Memory B cell (primary cell): Measurements from ENCODE around the gene PCK2.
"Not testable (repeated sequence)": the region's sequence is repeated elsewhere in the genome, so short reads cannot be mapped to it uniquely, and the experiment has no call there.

Experiments used
- ATAC-seq: fragments of 150-1000 bp; cut with Tn5 transposase; 2 replicates; pipeline ENCODE4 v1.10.0; 2021; ENCODE audit warnings: low read depth, mild to moderate bottlenecking, moderate library complexity
- DNase-seq, 2 donors: peaks; one replicate each; pipeline ENCODE4 v3.0.0; 2022; ENCODE audit warnings: low spot score in 2 of 2
- H3K27ac Mint-ChIP-seq: one replicate; pipeline ENCODE4 v1.8.0; 2022; ENCODE audit warnings: mild to moderate bottlenecking, moderate library complexity, mixed read lengths
- H3K27me3 Mint-ChIP-seq: one replicate; pipeline ENCODE4 v1.8.0; 2022; ENCODE audit warnings: mixed read lengths
- H3K36me3 Mint-ChIP-seq: one replicate; pipeline ENCODE4 v1.8.0; 2022; ENCODE audit warnings: mild to moderate bottlenecking, mixed read lengths
- H3K4me1 Mint-ChIP-seq: one replicate; pipeline ENCODE4 v1.8.0; 2022; ENCODE audit warnings: mixed read lengths
- H3K4me3 Mint-ChIP-seq: one replicate; pipeline ENCODE4 v1.8.0; 2022; ENCODE audit warnings: mild to moderate bottlenecking, moderate library complexity, mixed read lengths
- H3K9me3 Mint-ChIP-seq: one replicate; pipeline ENCODE4 v1.8.0; 2022; ENCODE audit warnings: mixed read lengths

Gene PCK2

GRCh38 chr14:24103451-24103850, 9.3 kb downstream of the PCK2 start:
- no peaks in the 10 kb centered on the region for H3K9me3 Mint-ChIP-seq
- H3K4me1 Mint-ChIP-seq = peaks cover 2% of the 10 kb centered on the region
- H3K4me3 Mint-ChIP-seq = no peak overlapping the region
- no peak overlapping the region for H3K27ac Mint-ChIP-seq
- no peak for ATAC-seq
- H3K27me3 Mint-ChIP-seq = no peaks in the 10 kb centered on the region
- DNase-seq = no peak
- peaks cover 19% of the 10 kb centered on the region for H3K36me3 Mint-ChIP-seq

DNA sequence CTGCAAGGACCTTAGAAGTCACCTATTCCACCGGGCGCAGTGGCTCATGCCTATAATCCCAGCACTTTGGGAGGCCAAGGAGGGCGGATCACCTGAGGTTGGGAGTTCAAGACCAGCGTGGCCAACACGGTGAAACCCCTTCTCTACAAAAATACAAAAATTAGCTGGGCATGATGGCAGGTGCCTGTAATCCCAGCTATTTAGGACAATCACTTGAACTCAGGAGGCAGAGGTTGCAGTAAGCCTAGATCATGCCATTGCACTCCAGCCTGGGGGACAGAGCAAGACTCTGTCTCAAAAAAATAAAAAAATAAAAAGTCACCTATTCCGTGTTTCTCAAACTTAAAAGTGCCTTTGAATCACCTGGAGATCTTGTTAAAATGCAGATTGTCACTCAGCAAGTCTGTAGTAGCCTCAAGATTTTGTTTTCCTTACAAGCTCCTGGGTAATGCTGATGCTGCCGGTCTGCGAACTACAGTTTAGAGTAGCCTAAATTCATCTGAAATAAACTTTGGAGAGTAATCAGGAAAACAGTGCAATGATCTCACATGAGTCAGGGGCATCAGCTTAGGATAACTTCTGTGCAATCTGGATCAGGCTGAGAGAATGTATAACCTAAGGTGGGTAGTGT, 11.6 kb downstream of the PCK2 start:
- ATAC-seq, H3K27ac Mint-ChIP-seq, H3K9me3 Mint-ChIP-seq, H3K27me3 Mint-ChIP-seq, H3K36me3 Mint-ChIP-seq, H3K4me1 Mint-ChIP-seq, H3K4me3 Mint-ChIP-seq, DNase-seq: not testable (repeated sequence)

- no peak for DNase-seq
- peaks cover 9% of the 10 kb centered on the region for H3K36me3 Mint-ChIP-seq
- no peaks in the 10 kb centered on the region for H3K27me3 Mint-ChIP-seq
- peaks cover 7% of the 10 kb centered on the region for H3K4me1 Mint-ChIP-seq
- no peak for ATAC-seq
- no peak overlapping the region for H3K27ac Mint-ChIP-seq
- H3K4me3 Mint-ChIP-seq = no peak overlapping the region
- no peaks in the 10 kb centered on the region for H3K9me3 Mint-ChIP-seq
Observed at GRCh38 chr14:24106672-24107271, 12.7 kb downstream of the PCK2 start.

DNA sequence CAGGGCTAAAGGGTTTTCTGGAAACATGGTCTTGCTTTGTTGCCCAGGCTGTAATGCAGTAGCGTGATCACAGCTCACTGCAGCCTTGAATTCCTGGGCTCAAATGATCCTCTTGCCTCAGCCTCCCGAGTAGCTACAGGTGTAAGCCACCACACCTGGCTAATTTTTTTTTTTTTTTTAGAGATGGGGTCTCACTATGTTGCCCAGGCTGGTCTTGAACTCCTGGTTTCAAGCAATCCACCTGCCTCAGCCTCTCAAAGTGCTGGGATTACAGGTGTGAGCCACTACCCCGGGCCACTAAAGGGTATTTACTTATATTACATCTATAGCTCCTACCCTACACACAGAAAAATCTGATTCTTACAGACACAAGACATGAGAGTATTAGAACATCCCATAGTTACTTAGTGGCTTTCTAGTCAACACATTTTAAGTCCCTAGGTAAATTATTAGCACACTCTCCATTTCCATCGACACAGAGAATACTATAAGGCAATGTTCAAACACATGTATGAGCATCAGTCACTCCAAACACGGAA, 14.3 kb downstream of the PCK2 start:
- peak; percentile 10 for ATAC-seq
- Mint-ChIP-seq H3K36me3 (peaks cover 7% of the 10 kb centered on the region), H3K9me3 (no peaks in the 10 kb centered on the region), H3K27me3 (no peaks in the 10 kb centered on the region), H3K27ac (peak overlapping the region; percentile 87), H3K4me1 (peaks cover 6% of the 10 kb centered on the region), H3K4me3 (no peak overlapping the region)
- no peak for DNase-seq

DNA sequence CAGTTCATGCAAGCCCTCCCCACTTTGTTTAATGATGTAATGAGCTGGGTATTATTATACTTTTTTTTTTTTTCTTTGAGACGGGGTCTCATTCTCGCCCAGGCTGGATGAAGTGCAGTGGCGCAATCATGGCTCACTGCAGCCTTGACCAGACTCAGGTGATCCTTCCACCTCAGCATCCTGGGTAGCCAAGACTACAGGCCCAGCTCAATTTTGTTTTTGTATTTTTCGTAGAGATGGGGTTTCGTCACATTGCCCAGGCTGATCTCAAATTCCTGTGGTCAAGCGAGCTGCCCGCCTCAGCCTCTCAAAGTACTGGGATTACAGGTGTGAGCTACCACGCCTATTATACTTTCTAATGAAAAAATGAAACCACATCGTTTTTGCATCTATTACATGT, 15.9 kb downstream of the PCK2 start:
- peaks cover 6% of the 10 kb centered on the region for H3K4me1 Mint-ChIP-seq
- no peaks in the 10 kb centered on the region for H3K36me3 Mint-ChIP-seq
- H3K27ac Mint-ChIP-seq = no peak overlapping the region
- ATAC-seq = no peak
- no peak overlapping the region for H3K4me3 Mint-ChIP-seq
- H3K27me3 Mint-ChIP-seq = no peaks in the 10 kb centered on the region
- H3K9me3 Mint-ChIP-seq = no peaks in the 10 kb centered on the region
- no peak for DNase-seq

DNA sequence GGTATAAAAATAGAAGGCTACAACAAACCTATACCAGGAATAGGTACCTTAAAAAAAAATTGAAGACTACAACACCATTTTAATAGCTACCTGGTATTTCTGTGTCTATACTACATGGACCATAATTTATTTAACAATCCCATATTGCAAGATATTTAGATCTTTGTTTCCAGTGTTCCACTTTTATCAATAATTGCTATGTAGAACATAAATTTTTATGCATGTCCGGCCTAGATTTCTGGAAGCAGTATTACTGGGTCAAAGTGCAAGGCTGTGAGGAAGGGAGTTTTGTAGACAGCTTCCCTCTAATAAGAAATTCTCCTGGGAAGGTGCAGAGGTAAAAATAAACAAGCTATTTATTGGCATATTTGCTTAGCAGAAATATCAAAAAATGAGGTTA, 16.4 kb downstream of the PCK2 start:
- H3K9me3 Mint-ChIP-seq = no peaks in the 10 kb centered on the region
- peaks cover 9% of the 10 kb centered on the region for H3K4me1 Mint-ChIP-seq
- H3K27ac Mint-ChIP-seq = no peak overlapping the region
- no peaks in the 10 kb centered on the region for H3K36me3 Mint-ChIP-seq
- DNase-seq (no peak), ATAC-seq (no peak)
- H3K4me3 Mint-ChIP-seq = no peak overlapping the region
- no peaks in the 10 kb centered on the region for H3K27me3 Mint-ChIP-seq

DNA sequence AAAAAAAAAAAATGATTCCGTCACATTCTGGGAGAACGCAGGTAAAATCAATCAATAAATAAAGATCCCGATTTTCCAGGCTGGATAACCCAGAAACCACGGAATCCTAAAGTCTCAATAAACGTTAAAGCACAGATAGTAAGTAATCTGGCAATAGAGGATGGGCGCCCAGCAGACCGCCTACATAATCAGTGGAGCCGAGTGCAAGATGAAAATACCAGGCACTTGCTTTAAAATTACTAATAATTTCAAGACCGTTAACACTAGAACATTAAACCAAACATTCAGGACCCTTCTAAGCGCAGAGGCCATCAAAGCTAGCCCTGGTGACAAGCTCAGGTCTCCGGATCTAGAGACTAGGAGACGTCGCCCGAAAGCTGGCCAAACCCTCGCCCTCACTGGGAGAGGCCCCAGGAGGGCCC, 19.3 kb downstream of the PCK2 start:
- Mint-ChIP-seq H3K36me3 (peaks cover 6% of the 10 kb centered on the region), H3K27me3 (no peaks in the 10 kb centered on the region), H3K4me1 (peaks cover 20% of the 10 kb centered on the region), H3K4me3 (peak overlapping the region; percentile 99), H3K27ac (peak overlapping the region; percentile 97), H3K9me3 (no peaks in the 10 kb centered on the region)
- ATAC-seq (no peak), DNase-seq (no peak)

DNA sequence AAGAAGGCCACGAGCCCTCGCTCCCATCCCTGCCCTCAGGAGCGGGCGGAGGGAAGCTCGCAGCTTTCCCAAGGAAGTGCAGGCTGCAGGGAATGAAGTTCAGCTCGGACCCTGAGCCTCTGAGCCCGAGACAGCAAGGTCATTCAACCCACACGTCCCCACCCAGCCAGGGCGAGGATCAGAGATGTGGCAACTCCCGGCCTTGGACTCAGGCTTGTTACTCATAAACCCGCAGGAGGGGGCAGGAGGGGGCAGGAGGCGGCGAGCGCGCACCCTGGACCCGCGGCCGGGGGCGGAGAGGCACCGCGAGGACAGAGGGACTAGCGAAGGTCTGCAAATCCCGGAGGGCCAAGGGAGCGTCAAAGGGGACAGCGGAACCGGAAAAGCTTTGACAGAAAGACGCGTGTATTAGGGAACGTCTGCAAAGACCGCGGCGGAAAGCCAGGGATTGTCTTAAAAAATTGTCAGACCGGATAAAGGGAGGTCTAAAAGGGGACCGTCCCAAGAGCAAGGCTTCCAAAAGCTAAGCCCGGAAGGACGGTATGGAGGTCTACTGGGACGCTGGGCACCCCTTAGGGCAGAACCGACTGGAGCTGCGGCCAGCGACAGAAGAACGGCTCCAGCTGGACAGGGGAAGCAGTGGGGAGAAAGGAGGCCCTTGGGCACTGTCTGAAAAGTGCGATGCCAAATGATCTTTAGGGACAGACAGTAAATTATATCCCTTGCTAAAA, 19.9 kb downstream of the PCK2 start:
- ATAC-seq (peak; percentile 17), DNase-seq (peak in 1 of 2 donors; percentile 74)
- H3K4me3 Mint-ChIP-seq = peak overlapping the region; percentile 99
- H3K9me3 Mint-ChIP-seq = no peaks in the 10 kb centered on the region
- peaks cover 16% of the 10 kb centered on the region for H3K4me1 Mint-ChIP-seq
- peaks cover 12% of the 10 kb centered on the region for H3K36me3 Mint-ChIP-seq
- H3K27me3 Mint-ChIP-seq = no peaks in the 10 kb centered on the region
- peak overlapping the region; percentile 97 for H3K27ac Mint-ChIP-seq

GRCh38 chr14:24114532-24115421, 20.7 kb downstream of the PCK2 start, which contains the start of the genes DCAF11 and NRL:
TSS of gene DCAF11 (plus strand) at chr14:24114777. CDS start at chr14:24115595, 818 bp downstream.
TSS of gene NRL (minus strand) at chr14:24114949. CDS start at chr14:24082848, 32,101 bp downstream.
- H3K9me3 Mint-ChIP-seq = no peaks in the 10 kb centered on the region
- DNase-seq = peak; percentile 98
- H3K27me3 Mint-ChIP-seq = no peaks in the 10 kb centered on the region
- peaks cover 16% of the 10 kb centered on the region for H3K4me1 Mint-ChIP-seq
- H3K36me3 Mint-ChIP-seq = peaks cover 18% of the 10 kb centered on the region
- peak within 1 kb of the TSS; percentile 97 for H3K27ac Mint-ChIP-seq
- ATAC-seq = peak; percentile 81
- H3K4me3 Mint-ChIP-seq = peak within 1 kb of the TSS; percentile 99

DNA sequence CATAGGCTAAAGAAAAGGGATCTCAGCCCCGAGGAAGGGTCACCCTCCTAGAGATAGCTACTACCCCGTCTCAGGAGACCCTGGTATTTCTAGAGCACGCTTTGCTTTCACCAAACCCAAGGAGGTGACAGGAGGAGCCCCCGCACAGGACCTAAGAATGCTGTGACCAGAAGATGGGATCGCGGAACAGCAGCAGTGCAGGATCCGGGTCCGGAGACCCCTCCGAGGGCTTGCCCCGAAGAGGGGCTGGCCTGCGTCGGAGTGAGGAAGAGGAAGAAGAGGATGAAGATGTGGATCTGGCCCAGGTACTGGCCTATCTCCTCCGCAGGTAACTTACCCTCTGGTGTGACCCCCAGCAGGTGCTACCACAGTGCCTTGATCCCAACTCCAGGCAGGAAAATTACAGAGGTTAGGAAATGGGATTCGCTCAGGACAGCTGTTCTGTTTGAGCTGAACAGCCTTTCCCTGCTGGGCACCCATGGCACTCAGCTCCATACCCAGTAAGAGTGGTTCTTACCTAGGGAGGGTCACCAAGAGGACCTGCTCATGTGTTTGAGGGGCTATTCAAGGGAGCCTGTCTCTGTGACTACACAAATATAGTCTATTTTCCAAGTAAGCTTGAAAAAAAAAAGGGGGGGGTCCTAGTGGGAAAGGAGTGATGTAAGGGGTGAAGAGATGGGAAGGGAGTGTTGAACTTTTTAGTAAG, 21.5 kb downstream of the PCK2 start:
- Mint-ChIP-seq H3K9me3 (no peaks in the 10 kb centered on the region), H3K27ac (peak overlapping the region; percentile 97), H3K27me3 (no peaks in the 10 kb centered on the region), H3K4me1 (peaks cover 16% of the 10 kb centered on the region), H3K4me3 (peak overlapping the region; percentile 99), H3K36me3 (peaks cover 18% of the 10 kb centered on the region)
- ATAC-seq (no peak), DNase-seq (no peak)

DNA sequence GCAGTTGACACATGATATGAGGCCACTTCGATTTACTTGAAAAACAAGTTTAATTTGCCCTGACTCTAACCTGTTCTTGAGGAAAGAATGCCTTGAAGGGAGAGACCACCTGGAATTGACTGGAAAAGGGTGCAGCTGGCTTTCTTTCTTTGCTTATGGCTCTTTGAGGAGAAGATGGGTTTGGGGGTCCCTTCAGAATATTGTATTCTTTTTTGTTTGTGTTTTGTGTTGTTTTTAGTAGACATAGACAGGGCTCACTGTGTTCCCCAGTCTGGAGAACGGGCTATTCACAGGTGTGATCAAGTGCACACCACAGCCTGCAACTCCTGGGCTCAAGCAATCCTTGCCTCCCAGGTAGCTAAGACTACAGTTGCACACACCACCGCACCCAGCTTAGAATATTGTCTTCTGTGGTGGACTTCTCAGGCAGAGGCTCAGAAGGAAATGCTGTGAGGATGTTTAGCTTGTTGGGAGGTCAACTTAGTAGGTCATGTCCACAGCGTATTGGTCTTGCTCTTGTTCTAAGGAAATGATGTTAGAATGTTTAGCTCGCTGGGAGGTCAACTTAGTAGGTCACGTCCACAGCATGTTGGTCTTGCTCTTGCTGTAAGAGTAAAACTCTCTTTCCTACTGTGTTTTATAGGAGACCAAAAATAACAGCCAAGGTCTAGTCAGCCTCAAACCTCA, 22.2 kb downstream of the PCK2 start:
- peaks cover 16% of the 10 kb centered on the region for H3K4me1 Mint-ChIP-seq
- peaks cover 18% of the 10 kb centered on the region for H3K36me3 Mint-ChIP-seq
- peak overlapping the region; percentile 53 for H3K27ac Mint-ChIP-seq

GRCh38 chr14:24117179-24117578, 23.1 kb downstream of the PCK2 start:
- H3K4me1 Mint-ChIP-seq = peaks cover 18% of the 10 kb centered on the region

More for the DNA sequence above, 22.2 kb downstream of the PCK2 start:
- Mint-ChIP-seq H3K27me3 (no peaks in the 10 kb centered on the region), H3K9me3 (no peaks in the 10 kb centered on the region), H3K4me3 (peak overlapping the region; percentile 99)
- ATAC-seq = no peak
- no peak for DNase-seq

More at GRCh38 chr14:24117179-24117578, 23.1 kb downstream of the PCK2 start:
- Mint-ChIP-seq H3K27ac (no peak overlapping the region), H3K36me3 (peaks cover 21% of the 10 kb centered on the region), H3K27me3 (no peaks in the 10 kb centered on the region), H3K4me3 (no peak overlapping the region), H3K9me3 (no peaks in the 10 kb centered on the region)
- no peak for ATAC-seq
- DNase-seq = no peak
